ENCODE results near the gene POLR2F.

DNA sequence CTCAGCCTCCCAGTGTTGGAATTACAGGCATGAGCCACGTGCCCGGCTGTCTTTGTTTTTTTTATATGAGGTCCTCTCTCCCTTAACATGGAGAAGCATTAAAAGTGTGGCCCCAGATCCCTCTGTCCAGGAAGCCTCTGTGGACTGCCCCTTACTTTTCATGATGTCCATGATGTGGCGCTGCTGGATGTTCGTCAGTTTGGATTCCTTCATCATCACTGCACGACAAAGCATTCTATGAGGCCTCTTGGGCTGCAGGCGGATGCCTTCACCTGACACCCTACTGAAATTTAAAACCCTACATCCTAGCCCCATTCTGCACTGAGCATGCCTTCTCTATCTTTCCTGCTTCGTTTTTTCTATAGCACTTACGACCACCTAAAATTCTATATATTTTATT, 2.2 kb upstream of the POLR2F start:
- TF ChIP-seq CTCF (optimal IDR thresholded peaks at IDR 0.05 in 1 of 3, IDR thresholded peaks at IDR 0.05 in 1 of 3, conservative IDR thresholded peaks at IDR 0.05 in 1 of 3; ENCODE audit: extremely low read depth in 1 of 3, insufficient read depth in 2 of 3, low read length in 3 of 3) (peak in 1 of 3 experiments; percentile 19), EZH2 (IDR thresholded peaks at IDR 0.05; ENCODE audit: low read length) (no peak)

Data from keratinocyte (primary cell).